ENCODE measurements around the gene RAB32.
A peak's percentile ranks its signal among the peaks of the same experiment; 100 is the strongest.

Gene RAB32

GRCh38 chr6:146583966-146584365 is 40.3 kb downstream of the RAB32 start:
- DNase-seq, result no peak

DNA sequence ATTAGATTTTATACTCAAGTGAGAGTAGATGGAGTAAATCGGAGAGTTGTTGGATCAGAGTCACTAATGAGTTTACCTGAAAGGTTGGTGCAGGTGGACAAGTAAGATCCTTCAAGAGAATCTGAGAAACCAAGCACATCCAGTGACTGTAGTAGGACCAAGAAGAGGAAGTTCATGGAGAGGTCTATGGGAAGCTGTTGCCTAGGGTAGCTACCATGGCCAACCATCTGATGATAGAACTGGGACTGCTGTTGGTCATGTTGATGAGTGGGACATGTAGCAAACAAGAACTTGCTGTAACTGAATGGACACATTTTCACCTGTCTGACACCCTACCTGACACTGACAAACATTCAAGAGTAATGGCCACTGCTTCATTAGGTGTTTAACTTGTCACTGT is 43.8 kb downstream of the RAB32 start:
- DNase-seq, result no peak

DNA sequence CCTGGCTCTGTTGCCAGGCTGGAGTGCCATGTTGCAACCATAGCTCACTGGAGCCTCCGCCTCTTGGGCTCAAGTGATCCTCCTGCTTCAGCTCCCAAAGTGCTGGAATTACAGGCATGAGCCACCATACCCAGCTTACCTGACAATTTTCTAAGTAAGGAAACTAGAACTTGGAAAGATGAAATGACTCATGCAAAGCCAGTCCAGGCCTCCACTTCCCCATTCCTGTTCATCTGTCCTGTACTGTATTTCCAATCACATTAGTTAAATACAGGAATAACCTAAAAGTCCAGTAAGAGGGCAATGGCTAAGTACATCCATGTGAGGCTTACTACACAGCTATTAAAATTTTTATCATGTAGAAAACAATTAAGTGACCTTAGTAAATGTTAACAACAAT is 46.9 kb downstream of the RAB32 start:
- no peak for DNase-seq

DNA sequence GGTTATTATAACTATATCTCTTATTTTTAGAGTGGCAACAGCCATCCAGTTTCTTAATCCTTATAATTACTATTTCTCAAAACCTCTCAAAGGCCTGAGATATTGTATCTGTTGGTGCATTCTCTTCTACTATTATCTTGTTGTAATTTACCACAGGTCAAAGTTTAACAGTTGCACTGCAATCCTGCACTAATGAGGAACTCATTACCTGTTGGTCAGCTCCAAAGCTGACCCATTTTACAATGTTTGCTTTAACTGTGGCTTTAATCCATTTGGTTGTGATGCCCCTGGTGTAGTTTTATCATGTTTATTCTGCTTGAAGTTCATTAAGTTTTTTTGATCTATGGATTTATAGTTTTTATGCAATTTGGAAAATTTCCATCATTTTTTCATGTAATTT is 48.8 kb downstream of the RAB32 start:
- no peak for DNase-seq

GRCh38 chr6:146593986-146594385 is 50.4 kb downstream of the RAB32 start:
- no peak for DNase-seq

DNA sequence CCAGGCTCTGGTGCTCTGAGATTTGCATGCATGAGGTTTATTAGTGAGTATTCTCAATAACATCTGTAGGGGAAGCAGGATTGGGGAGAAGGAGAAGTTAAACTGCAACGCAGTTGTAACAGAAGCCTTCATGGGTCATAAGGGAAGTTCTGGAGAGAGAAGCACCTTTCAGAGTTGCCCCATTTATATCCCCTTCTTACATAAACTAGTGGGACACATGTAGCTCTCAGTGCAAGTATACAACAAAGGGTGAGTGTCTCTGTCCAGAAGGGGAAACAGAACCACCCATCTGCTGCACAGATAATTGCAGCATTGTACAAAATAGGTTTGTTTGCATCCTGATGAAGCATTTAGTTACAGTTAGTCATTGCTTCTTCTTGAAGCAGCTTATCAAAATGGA is 50.9 kb downstream of the RAB32 start:
- no peak for DNase-seq

GRCh38 chr6:146595972-146596731 is 52.5 kb downstream of the RAB32 start:
- DNase-seq, result no peak

DNA sequence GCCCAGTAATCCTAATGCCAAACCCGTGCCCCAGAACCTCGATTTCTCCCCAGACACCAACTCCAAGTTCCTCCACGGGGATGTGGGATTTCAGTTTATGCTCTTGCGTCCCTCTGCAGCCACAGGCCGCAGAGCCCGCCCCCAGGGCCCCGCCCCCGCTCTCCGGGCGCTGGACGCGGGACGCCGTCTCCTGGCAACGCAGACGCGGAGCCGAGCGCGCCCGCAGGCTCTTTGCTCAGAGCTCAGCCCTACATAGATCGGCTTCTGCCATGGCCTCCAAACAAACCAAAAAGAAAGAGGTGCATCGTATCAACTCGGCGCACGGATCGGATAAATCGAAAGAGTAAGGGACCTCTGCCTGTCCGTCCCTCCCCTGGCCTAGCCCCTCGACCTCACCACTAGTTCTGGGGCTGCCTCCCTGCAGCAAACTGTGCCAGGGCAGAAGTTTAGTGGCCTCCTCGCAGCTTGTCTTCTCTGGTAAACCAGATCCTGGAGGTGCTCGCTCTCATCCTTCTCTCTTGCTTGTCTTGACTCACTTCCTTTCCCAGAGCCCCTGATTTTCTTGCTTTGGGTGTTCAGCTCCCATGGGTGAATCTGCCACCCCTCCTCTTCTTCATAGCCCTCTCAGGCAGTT is 55.3 kb downstream of the RAB32 start, which contains the start of gene ADGB:
ADGB (plus strand) TSS at position 201 of the 634 bp plus-strand sequence; CDS start at position 270, 69 bp downstream.
- DNase-seq, result peak; percentile 16

GRCh38 chr6:146601352-146601751 is 57.7 kb downstream of the RAB32 start:
- no peak for DNase-seq

DNA sequence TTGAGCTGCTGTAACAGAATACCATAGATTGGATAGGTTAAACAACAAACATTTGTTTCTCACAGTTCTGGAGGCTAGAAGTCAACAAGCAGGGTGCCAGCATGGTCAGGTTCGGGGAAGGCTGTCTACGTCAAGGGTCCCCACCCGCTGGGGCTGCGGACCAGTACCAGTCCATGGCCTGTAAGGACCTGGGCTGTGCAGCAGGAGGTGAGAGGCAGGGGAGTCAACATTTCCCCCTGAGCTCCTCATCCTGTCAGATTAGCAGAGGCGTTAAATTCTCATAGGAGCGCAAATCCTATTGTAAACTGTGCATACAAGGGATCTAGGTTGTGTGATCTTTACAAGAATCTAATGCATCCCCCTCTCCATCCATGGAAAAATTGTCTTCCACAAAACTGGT is 58.9 kb downstream of the RAB32 start:
- no peak for DNase-seq

All from activated CD4-positive, alpha-beta T cell treated with anti-CD3 and anti-CD28 coated beads, Interleukin-2, Interleukin-6, amounts not matched to agents 100 ng/mL and 50 ng/mL, durations not matched to agents 16 hours and 8 hours (primary cell).